NCI-H1048 (cell line): ENCODE results near the gene TAS2R30.
"Not testable (repeated sequence)": the region's sequence is repeated elsewhere in the genome, so short reads cannot be mapped to it uniquely, and the experiment has no call there.

ENCODE experiments used
- DNase-seq: peaks from one replicate; lab custom pipeline; 2025; lab: John Stamatoyannopoulos, UW

The TAS2R30 gene

GRCh38 chr12:11114130-11114529 lies 20.3 kb downstream of the TAS2R30 start:
- not testable (repeated sequence) for DNase-seq

DNA sequence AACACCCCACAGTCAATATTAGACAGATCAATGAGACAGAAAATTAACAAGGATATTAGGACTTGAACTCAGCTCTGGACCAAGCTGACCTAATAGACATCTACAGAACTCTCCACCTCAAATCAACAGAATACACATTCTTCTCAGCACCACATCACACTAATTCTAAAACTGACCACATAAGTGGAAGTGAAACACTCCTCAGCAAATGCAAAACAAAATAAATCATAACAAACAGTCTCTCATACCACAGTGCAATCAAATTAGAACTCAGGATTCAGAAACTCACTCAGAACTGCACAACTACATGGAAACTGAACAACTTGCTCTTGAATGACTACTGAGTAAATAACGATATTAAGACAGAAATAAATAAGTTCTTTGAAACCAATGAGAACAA lies 23.2 kb downstream of the TAS2R30 start:
- DNase-seq: not testable (repeated sequence)

- no peak for DNase-seq
Observed at GRCh38 chr12:11108862-11109261, 25.6 kb downstream of the TAS2R30 start.

DNA sequence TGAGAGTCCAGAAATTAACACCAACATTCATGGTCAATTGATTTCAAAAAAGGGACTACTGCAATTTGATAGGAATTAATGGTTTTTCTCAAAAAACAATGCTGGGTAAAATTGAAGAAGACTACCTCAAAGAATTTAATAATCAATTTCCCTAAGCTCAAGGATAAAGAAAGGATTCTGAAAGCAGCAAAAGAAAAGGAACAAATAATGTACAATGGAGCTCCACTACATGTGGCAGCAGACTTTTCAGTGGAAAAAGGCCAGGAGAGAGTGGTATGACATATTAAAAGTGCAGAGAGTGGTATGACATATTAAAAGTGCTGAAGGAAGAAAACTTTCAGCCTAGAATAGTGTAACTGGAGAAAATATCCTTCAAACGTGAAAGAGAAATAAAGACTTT lies 26.7 kb downstream of the TAS2R30 start:
- DNase-seq: no peak

GRCh38 chr12:11106288-11106687 lies 28.2 kb downstream of the TAS2R30 start:
- no peak for DNase-seq

- no peak for DNase-seq
Observed at GRCh38 chr12:11105546-11105945, 28.9 kb downstream of the TAS2R30 start.

DNA sequence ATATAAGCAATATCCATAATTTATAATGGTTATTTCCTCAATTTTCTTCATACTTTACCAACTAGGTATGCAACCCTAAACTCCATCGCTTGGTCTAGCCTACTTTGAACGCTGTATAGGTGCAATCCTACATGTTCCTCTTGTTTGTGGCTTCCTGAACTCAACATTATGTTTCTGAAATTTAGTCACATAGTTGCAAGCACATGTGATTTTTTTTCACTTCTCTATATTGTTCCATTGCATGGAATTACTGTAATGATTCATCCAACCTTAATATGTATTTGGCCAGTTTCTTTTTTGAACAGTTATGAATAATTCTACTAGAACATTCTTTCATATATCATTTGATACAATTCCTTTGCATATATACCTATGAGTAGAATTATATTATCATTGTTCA lies 39.5 kb downstream of the TAS2R30 start:
- not testable (repeated sequence) for DNase-seq

- DNase-seq: no peak
Observed at GRCh38 chr12:11092128-11092527, 42.3 kb downstream of the TAS2R30 start, which contains the start of gene TAS2R43. Gene TAS2R43, minus strand, starts transcription at chr12:11092313. Its CDS starts 84 bp downstream, at chr12:11092229.

DNA sequence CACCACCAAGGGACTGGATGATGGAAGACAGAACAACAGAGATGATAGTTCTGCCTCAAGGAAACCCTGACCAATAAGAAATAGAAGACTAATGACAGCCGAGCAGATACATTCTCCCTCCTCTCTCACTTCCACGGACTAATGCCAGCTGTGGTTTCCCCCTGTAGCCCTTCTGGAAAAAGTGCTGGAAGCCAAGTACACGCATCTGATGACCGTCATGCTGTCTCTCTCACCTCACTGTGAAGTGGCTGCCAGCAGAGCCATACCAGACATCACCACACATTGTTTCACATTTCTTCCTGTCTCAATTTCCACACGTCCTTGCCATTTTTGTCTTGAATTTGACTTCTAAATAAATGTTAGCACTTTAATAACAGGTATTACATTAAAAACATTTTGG lies 45.2 kb downstream of the TAS2R30 start:
- DNase-seq: no peak

DNA sequence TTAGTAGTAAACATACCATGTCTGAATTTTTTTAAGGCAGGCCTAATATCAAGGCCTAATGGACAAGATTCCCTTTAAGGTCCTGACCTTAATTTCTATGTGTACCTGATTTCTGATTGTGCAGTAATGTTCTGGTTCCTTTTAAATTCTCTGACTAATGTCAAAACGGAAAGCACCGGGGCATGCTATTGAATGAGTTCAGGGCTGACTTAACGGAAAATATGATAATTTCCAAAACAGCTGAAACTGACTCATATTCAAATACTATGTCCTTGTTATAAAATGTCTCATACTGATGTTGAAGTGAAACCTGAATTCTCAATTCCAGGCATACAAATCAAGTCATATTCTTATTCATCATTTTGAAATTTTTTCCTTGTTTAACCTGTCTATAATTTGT lies 49.0 kb downstream of the TAS2R30 start:
- no peak for DNase-seq
